LNCaP clone FGC (cell line): ENCODE results near the gene SPTBN1.

Source experiments
- DNase-seq: peaks from one replicate; pipeline ENCODE4 v3.0.0-alpha.2; 2011; ENCODE audit warnings: low read depth
- H3K4me3 ChIP-seq: 2 replicates; pipeline ENCODE4 v1.5.1; 2011; ENCODE audit warnings: mild to moderate bottlenecking, low read depth, low read length, control low read depth
- CTCF ChIP-seq: IDR thresholded peaks from 2 replicates; pipeline ENCODE4 v1.5.1; 2012; ENCODE audit warnings: mild to moderate bottlenecking; ENCODE audit not compliant: control insufficient read depth, insufficient read depth; ENCODE audit errors: extremely low read depth

The SPTBN1 gene

GRCh38 chr2:54624591-54625071, 168.5 kb downstream of the SPTBN1 start:
- H3K4me3 ChIP-seq, result no peak overlapping the region
- DNase-seq, result no peak
- TF ChIP-seq CTCF, result no peak

- no peak overlapping the region for H3K4me3 ChIP-seq
- no peak for DNase-seq
- TF ChIP-seq CTCF, result no peak
Measured at GRCh38 chr2:54626131-54626530, 170.0 kb downstream of the SPTBN1 start.

- TF ChIP-seq CTCF, result no peak
- no peak overlapping the region for H3K4me3 ChIP-seq
- DNase-seq, result no peak
Measured at GRCh38 chr2:54626884-54627283, 170.8 kb downstream of the SPTBN1 start.

GRCh38 chr2:54627973-54628372, 171.8 kb downstream of the SPTBN1 start:
- no peak for TF ChIP-seq CTCF

GRCh38 chr2:54628418-54628817, 172.3 kb downstream of the SPTBN1 start:
- TF ChIP-seq CTCF, result no peak
- no peak overlapping the region for H3K4me3 ChIP-seq
- DNase-seq, result no peak

More at GRCh38 chr2:54627973-54628372, 171.8 kb downstream of the SPTBN1 start:
- no peak for DNase-seq
- H3K4me3 ChIP-seq, result no peak overlapping the region

GRCh38 chr2:54628957-54629356, 172.8 kb downstream of the SPTBN1 start:
- TF ChIP-seq CTCF, result no peak
- no peak for DNase-seq
- no peak overlapping the region for H3K4me3 ChIP-seq

DNA sequence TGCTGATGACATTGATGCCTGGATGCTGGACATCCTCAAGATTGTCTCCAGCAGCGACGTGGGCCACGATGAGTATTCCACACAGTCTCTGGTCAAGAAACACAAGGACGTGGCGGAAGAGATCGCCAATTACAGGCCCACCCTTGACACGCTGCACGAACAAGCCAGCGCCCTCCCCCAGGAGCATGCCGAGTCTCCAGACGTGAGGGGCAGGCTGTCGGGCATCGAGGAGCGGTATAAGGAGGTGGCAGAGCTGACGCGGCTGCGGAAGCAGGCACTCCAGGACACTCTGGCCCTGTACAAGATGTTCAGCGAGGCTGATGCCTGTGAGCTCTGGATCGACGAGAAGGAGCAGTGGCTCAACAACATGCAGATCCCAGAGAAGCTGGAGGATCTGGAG, 173.3 kb downstream of the SPTBN1 start:
- no peak overlapping the region for H3K4me3 ChIP-seq
- DNase-seq, result no peak
- TF ChIP-seq CTCF, result no peak
